Fibroblast of skin of back (primary cell): ENCODE measurements around the gene NUDCD3. TPM values are rescaled to one million over a fixed set of nuclear protein-coding genes. Genes with fewer than 3 reads are reported as not detected.

ENCODE experiments used
- DNase-seq: peaks from one replicate; pipeline ENCODE4 v3.0.0-alpha.2; 2013
- polyA plus RNA-seq, 2 experiments: library from polyadenylated mRNA; unstranded; fragments of 120-200 nt; gene quantifications; one replicate each; pipeline ENCODE4 v1.2.1, GENCODE V29; 2013; ENCODE audit not compliant: insufficient read length in 2 of 2

NUDCD3 gene
- polyA plus RNA-seq (2013, experiment 1 of 2; ENCODE audit: insufficient read length): 86.2 TPM
- 61.4 TPM for polyA plus RNA-seq (2013, experiment 2 of 2; ENCODE audit: insufficient read length)

GRCh38 chr7:44490351-44491200, at the start of gene NUDCD3:
Gene NUDCD3, minus strand, starts transcription at chr7:44490658. Its CDS starts 58 bp downstream, at chr7:44490600.
- peak; percentile 86 for DNase-seq

GRCh38 chr7:44539669-44540506, 49.4 kb upstream of the NUDCD3 start:
- DNase-seq: no peak

GRCh38 chr7:44538798-44539668, 48.6 kb upstream of the NUDCD3 start:
- no peak for DNase-seq

GRCh38 chr7:44538093-44538797, 47.8 kb upstream of the NUDCD3 start:
- DNase-seq: no peak

GRCh38 chr7:44537442-44537841, 47.0 kb upstream of the NUDCD3 start:
- no peak for DNase-seq

GRCh38 chr7:44536090-44536489, 45.6 kb upstream of the NUDCD3 start:
- no peak for DNase-seq

GRCh38 chr7:44535348-44536064, 45.0 kb upstream of the NUDCD3 start:
- DNase-seq: no peak

GRCh38 chr7:44534501-44534900, 44.0 kb upstream of the NUDCD3 start:
- DNase-seq: peak; percentile 42

GRCh38 chr7:44534087-44534486, 43.6 kb upstream of the NUDCD3 start:
- DNase-seq: no peak

GRCh38 chr7:44533301-44534055, 43.0 kb upstream of the NUDCD3 start:
- no peak for DNase-seq

- no peak for DNase-seq
These were observed 41.2 kb upstream of the NUDCD3 start for GRCh38 chr7:44531421-44532380.

- DNase-seq: no peak
These were observed 40.5 kb upstream of the NUDCD3 start for GRCh38 chr7:44530990-44531389.

GRCh38 chr7:44524811-44525388, 34.4 kb upstream of the NUDCD3 start:
- DNase-seq: no peak

- no peak for DNase-seq
These were observed 31.9 kb upstream of the NUDCD3 start for GRCh38 chr7:44522315-44522714.

- no peak for DNase-seq
These were observed 31.1 kb upstream of the NUDCD3 start for GRCh38 chr7:44521347-44522095.

GRCh38 chr7:44520574-44520973, 30.1 kb upstream of the NUDCD3 start:
- DNase-seq: no peak

- DNase-seq: no peak
These were observed 29.1 kb upstream of the NUDCD3 start for GRCh38 chr7:44519546-44519945.

- no peak for DNase-seq
These were observed 28.3 kb upstream of the NUDCD3 start for GRCh38 chr7:44518761-44519160.
